Neural cell (in vitro differentiated cells): ENCODE data around the gene HAND2. TPM values are rescaled to one million over a fixed set of nuclear protein-coding genes. Genes with fewer than 3 reads are reported as not detected.
A peak's percentile ranks its signal among the peaks of the same experiment; 100 is the strongest.

Experiments used
- H2AFZ ChIP-seq: fragments of 200-600, 300-800 bp; sonication (generic), shearing (Covaris generic); 2 replicates; pipeline ENCODE4 v1.6.0; 2014; ENCODE audit warnings: low read depth, mild to moderate bottlenecking, antibody characterized with exemption, low read length, moderate library complexity
- H3F3A ChIP-seq: fragments of 200-600 bp; shearing (Covaris generic); 2 replicates; pipeline ENCODE4 v1.6.1; 2016; ENCODE audit warnings: mild to moderate bottlenecking, moderate library complexity, mixed read lengths, antibody characterized with exemption, low read length; ENCODE audit not compliant: insufficient read depth, poor library complexity, severe bottlenecking
- H3K27ac ChIP-seq: fragments of 200-600, 300-800 bp; sonication (generic), shearing (Covaris generic); 2 replicates; pipeline ENCODE4 v1.5.1; 2014; ENCODE audit warnings: mild to moderate bottlenecking, low read length, moderate library complexity
- H3K27me3 ChIP-seq: fragments of 300-800, 200-600 bp; sonication (generic), shearing (Covaris generic); 2 replicates; pipeline ENCODE4 v1.6.0; 2014; ENCODE audit warnings: mild to moderate bottlenecking, low read depth, low read length, moderate library complexity; ENCODE audit not compliant: insufficient read depth
- H3K36me3 ChIP-seq: fragments of 300-800, 200-600 bp; sonication (generic), shearing (Covaris generic); 2 replicates; pipeline ENCODE4 v1.5.1; 2014; ENCODE audit warnings: mild to moderate bottlenecking, antibody characterized with exemption, low read length, moderate library complexity; ENCODE audit not compliant: insufficient read depth
- H3K4me2 ChIP-seq: fragments of 300-800, 200-600 bp; sonication (generic), shearing (Covaris generic); 2 replicates; pipeline ENCODE4 v1.6.0; 2014; ENCODE audit warnings: mild to moderate bottlenecking, low read length
- H3K4me3 ChIP-seq: fragments of 300-800, 200-600 bp; sonication (generic), shearing (Covaris generic); 2 replicates; pipeline ENCODE4 v1.5.1; 2014; ENCODE audit warnings: mild to moderate bottlenecking, low read length, moderate library complexity
- H3K79me2 ChIP-seq: fragments of 200-600 bp; shearing (Covaris generic); replicated peaks from 2 replicates; pipeline ENCODE4 v1.6.0; 2014; ENCODE audit warnings: mild to moderate bottlenecking, low read length, moderate library complexity; ENCODE audit not compliant: insufficient read depth
- H3K9ac ChIP-seq: fragments of 300-800, 200-600 bp; sonication (generic), shearing (Covaris generic); 2 replicates; pipeline ENCODE4 v1.6.1; 2016; ENCODE audit warnings: mild to moderate bottlenecking, low read length, mixed read lengths
- H3K9me2 ChIP-seq: fragments of 200-600 bp; shearing (Covaris generic); 2 replicates; pipeline ENCODE4 v1.6.1; 2016; ENCODE audit warnings: mild to moderate bottlenecking, low read length, mixed read lengths; ENCODE audit not compliant: insufficient read depth
- H3K9me3 ChIP-seq: fragments of 200-600, 300-800 bp; sonication (generic), shearing (Covaris generic); 2 replicates; pipeline ENCODE4 v1.6.1; 2016; ENCODE audit warnings: mild to moderate bottlenecking, mixed run types, low read length, moderate library complexity, mixed read lengths
- H4K20me1 ChIP-seq: fragments of 200-600 bp; shearing (Covaris generic); 2 replicates; pipeline ENCODE4 v1.6.1; 2016; ENCODE audit warnings: mild to moderate bottlenecking, mixed run types; ENCODE audit not compliant: insufficient read depth
- CTCF ChIP-seq: fragments of 450-650 bp; IDR thresholded peaks from 2 replicates; pipeline ENCODE4 v1.5.1; 2014; ENCODE audit warnings: antibody characterized with exemption, mild to moderate bottlenecking, moderate library complexity; ENCODE audit not compliant: poor library complexity, severe bottlenecking
- EP300 ChIP-seq: fragments of 450-650 bp; conservative IDR thresholded peaks from 2 replicates; pipeline ENCODE4 v1.6.1; 2014; ENCODE audit warnings: antibody characterized with exemption, mild to moderate bottlenecking, moderate library complexity; ENCODE audit not compliant: poor library complexity, severe bottlenecking
- EZH2 ChIP-seq: fragments of 200-600, 300-800 bp; shearing (Covaris generic), sonication (generic); IDR thresholded peaks from 2 replicates; pipeline ENCODE4 v1.6.1; 2014; ENCODE audit warnings: antibody characterized with exemption, low read length, borderline replicate concordance, mild to moderate bottlenecking; ENCODE audit not compliant: insufficient read depth, poor library complexity, severe bottlenecking
- MXI1 ChIP-seq: fragments of 450-650 bp; conservative IDR thresholded peaks from 2 replicates; pipeline ENCODE4 v1.6.1; 2014; ENCODE audit warnings: antibody characterized with exemption, mild to moderate bottlenecking; ENCODE audit not compliant: poor library complexity, severe bottlenecking
- POLR2AphosphoS5 ChIP-seq: IDR thresholded peaks from 2 replicates; pipeline ENCODE4 v1.6.1; 2012
- RAD21 ChIP-seq: fragments of 450-650 bp; conservative IDR thresholded peaks from 2 replicates; pipeline ENCODE4 v1.6.1; 2014; ENCODE audit warnings: antibody characterized with exemption, mild to moderate bottlenecking, moderate library complexity
- REST ChIP-seq: IDR thresholded peaks from 2 replicates; pipeline ENCODE4 v1.6.1; 2012; ENCODE audit warnings: borderline replicate concordance
- TAF1 ChIP-seq: IDR thresholded peaks from 2 replicates; pipeline ENCODE4 v1.6.1; 2012; ENCODE audit warnings: low read depth
- polyA plus RNA-seq: library from polyadenylated mRNA; depleted of rRNA; stranded (reverse); fragments of >200 nt; gene quantifications from 2 replicates; pipeline ENCODE4 v1.2.3, GENCODE V29; 2014

Gene HAND2
- polyA plus RNA-seq, 1 donor from 2014 or later: not detected

- no peak for TF ChIP-seq MXI1
- peak; percentile 89 for TF ChIP-seq EZH2
- Histone ChIP-seq H3K4me3 (peak overlapping the region; percentile 68), H3K27ac (no peak overlapping the region), H4K20me1 (no peaks in the 10 kb centered on the region), H3K36me3 (no peaks in the 10 kb centered on the region), H3K9ac (no peak overlapping the region), H3K9me3 (no peaks in the 10 kb centered on the region), H3K27me3 (peaks cover 100% of the 10 kb centered on the region), H2AFZ (no peak overlapping the region), H3F3A (no peaks in the 10 kb centered on the region), H3K4me2 (no peak overlapping the region), H3K79me2 (no peaks in the 10 kb centered on the region), H3K9me2 (no peaks in the 10 kb centered on the region)
Observed at GRCh38 chr4:173508386-173509035, 21.5 kb downstream of the HAND2 start.

GRCh38 chr4:173507471-173508385 lies 22.3 kb downstream of the HAND2 start:
- Histone ChIP-seq H3K9me3 (no peaks in the 10 kb centered on the region), H3K9ac (no peak overlapping the region), H3K79me2 (no peaks in the 10 kb centered on the region), H3F3A (no peaks in the 10 kb centered on the region), H3K27ac (no peak overlapping the region), H3K9me2 (no peaks in the 10 kb centered on the region), H4K20me1 (no peaks in the 10 kb centered on the region), H2AFZ (no peak overlapping the region), H3K4me3 (no peak overlapping the region), H3K27me3 (peaks cover 100% of the 10 kb centered on the region), H3K36me3 (no peaks in the 10 kb centered on the region), H3K4me2 (no peak overlapping the region)
- TF ChIP-seq CTCF (no peak), RAD21 (no peak), MXI1 (no peak), EP300 (no peak), POLR2AphosphoS5 (no peak), EZH2 (no peak), REST (no peak), TAF1 (no peak)
